BE2C (cell line): ENCODE data around the gene DNAJB8.
A peak's percentile ranks its signal among the peaks of the same experiment; 100 is the strongest.

Experiments used
- DNase-seq: peaks from one replicate; pipeline ENCODE4 v3.0.0-alpha.2; 2020
- H3K27me3 ChIP-seq: fragments of 250-450 bp; sonication (Bioruptor Pico); 2 replicates; pipeline ENCODE4 v1.5.1; 2020; ENCODE audit warnings: mild to moderate bottlenecking
- H3K36me3 ChIP-seq: fragments of 250-450 bp; sonication (Bioruptor Pico); 2 replicates; pipeline ENCODE4 v1.5.1; 2020; ENCODE audit warnings: mild to moderate bottlenecking
- H3K4me1 ChIP-seq: fragments of 250-450 bp; sonication (Bioruptor Pico); 2 replicates; pipeline ENCODE4 v1.5.1; 2020
- H3K4me3 ChIP-seq: 2 replicates; pipeline ENCODE4 v1.5.1; 2011; ENCODE audit warnings: low read depth, low read length
- H3K9me3 ChIP-seq: fragments of 250-450 bp; sonication (Bioruptor Pico); 2 replicates; pipeline ENCODE4 v1.5.1; 2020
- TF ChIP-seq, protein P1 (sequence below): IDR thresholded peaks from 2 replicates; pipeline ENCODE4 v1.5.1; 2012; ENCODE audit warnings: mild to moderate bottlenecking, low read depth, low read length

The DNAJB8 gene

DNA sequence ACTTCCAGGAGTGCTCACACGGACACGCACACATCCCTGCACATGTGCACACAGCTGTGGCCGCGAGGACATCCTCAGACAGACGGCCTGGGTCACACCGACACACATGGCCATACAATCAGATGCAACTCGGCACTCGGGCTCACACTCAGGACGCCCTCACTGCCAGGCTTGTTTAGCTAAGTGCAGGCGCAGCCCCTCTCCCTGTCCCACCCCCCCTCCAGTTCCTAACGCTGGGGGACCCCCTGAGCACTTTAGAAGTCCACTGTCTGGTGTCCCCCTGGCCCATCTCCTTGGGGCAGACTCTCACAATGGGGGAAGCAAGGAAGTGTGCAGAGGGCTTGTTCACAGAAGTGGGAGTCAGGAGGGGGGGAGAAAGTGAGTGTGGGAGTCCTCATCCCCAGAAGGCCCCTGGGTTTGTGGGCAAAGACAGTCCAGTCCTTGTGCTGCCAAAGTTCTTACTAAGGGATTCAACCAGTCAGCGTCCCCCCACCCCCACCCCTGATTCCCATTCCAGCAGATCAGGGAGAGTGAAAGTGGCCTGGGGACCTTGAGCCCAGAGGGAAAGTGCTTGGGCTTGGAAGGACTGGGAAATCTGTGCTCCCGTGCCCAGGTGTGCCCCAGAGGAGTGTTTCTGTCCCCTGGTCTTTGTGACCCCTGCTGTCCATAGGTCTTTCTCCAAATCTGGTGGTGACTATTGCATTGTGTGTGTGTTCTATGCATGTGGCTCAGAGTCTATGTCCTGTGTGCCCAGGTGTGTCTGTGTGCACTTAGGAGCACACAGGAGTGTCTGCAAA, 27.1 kb upstream of the DNAJB8 start:
- Histone ChIP-seq H3K4me1 (peaks cover 36% of the 10 kb centered on the region), H3K36me3 (peaks cover 42% of the 10 kb centered on the region), H3K27me3 (no peaks in the 10 kb centered on the region), H3K4me3 (peak overlapping the region; percentile 77), H3K9me3 (no peaks in the 10 kb centered on the region)
- no peak for DNase-seq
- TF ChIP-seq, protein P1, sequence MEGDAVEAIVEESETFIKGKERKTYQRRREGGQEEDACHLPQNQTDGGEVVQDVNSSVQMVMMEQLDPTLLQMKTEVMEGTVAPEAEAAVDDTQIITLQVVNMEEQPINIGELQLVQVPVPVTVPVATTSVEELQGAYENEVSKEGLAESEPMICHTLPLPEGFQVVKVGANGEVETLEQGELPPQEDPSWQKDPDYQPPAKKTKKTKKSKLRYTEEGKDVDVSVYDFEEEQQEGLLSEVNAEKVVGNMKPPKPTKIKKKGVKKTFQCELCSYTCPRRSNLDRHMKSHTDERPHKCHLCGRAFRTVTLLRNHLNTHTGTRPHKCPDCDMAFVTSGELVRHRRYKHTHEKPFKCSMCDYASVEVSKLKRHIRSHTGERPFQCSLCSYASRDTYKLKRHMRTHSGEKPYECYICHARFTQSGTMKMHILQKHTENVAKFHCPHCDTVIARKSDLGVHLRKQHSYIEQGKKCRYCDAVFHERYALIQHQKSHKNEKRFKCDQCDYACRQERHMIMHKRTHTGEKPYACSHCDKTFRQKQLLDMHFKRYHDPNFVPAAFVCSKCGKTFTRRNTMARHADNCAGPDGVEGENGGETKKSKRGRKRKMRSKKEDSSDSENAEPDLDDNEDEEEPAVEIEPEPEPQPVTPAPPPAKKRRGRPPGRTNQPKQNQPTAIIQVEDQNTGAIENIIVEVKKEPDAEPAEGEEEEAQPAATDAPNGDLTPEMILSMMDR = no peak

DNA sequence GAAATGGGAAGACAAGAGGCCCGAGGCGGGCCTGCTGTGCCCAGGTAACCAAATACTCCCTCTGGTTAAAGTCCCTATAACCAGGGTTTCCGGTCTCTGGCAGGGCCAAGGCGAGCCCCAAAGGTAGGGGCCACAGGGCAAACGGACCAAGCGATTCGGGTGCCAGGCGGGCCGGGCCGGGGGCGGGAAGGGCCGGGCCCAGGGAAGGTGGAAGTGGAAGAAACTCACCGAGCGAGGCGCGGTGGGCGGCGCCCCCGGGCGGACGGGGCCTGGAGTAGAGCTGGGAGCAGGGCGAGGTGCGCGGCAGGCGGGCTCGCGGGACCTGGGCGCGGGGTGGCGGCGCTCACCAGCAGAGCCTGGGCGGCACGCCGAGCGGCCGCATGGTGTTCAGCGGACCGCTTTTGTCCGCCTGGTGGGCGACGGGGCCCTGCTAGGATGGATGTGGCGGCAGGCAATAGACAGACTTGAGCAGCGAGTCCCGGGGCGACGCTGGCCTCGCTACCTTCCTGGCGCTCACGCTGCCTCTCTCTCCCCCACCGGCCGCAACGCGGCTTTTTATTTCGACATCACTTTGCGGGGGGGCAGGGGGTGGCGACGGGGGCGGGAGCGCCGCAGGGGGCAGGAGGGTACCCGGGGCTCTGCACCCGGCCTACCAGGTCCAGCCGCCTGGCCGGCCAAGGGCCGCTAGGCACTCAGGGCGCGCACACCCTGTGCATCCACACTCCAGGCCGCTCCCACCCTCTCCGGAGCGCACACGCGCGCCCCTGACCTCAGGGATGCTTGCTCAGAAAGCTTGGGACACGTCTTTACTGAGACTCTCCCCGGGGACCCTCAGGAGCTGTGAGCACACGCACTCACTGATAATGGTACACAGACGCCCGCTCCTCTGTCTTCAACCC, 26.2 kb upstream of the DNAJB8 start, which contains the start of gene GATA2:
TSS of gene GATA2 (minus strand) at position 531 of the 899 bp plus-strand sequence. CDS start 6,170 bp downstream, outside the sequence.
- peaks cover 30% of the 10 kb centered on the region for H3K4me1 ChIP-seq
- TF ChIP-seq, protein P1 = no peak
- H3K4me3 ChIP-seq = peak within 1 kb of the TSS; percentile 77

DNA sequence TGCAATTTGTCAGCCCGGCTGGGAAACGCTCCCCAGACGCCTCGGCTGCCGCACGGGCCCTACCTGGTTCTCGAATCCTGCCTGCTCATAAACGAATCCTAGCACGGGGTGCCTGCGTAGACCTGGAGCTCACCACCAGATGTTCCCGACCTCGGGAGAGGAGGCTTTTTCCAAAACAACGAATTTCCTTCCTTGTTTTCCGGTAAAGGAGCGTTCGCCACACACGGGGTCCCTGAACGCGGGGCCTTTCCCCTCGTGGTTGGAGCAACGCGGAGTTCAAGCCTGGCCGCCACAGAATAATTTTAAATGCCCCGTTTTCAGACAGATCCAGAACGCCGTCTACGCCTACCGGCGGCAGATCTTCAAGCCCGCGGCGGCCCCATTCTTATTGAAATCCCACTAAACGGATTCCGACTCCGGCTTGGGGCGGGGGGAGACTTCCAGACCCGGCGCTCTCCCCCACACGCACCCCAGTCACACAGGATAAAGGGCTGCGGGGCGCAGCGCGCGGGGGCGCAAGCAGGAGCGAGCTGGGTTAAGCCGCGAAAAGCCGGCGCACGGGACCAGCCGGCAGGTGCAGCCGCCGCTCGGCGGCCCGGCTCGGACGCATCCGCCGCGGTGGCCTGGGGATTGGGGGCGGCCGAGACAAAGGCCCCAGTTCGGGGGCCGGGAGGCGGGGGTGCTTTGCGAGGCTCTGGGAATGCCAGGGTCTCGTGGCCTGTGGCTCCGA, 25.4 kb upstream of the DNAJB8 start:
- Histone ChIP-seq H3K36me3 (peaks cover 58% of the 10 kb centered on the region), H3K4me1 (peaks cover 28% of the 10 kb centered on the region), H3K27me3 (no peaks in the 10 kb centered on the region), H3K4me3 (peak overlapping the region; percentile 77), H3K9me3 (no peaks in the 10 kb centered on the region)
- TF ChIP-seq, protein P1 = no peak
- DNase-seq = no peak

More for the DNA sequence above, 26.2 kb upstream of the DNAJB8 start, which contains the start of gene GATA2:
- Histone ChIP-seq H3K9me3 (no peaks in the 10 kb centered on the region), H3K36me3 (peaks cover 50% of the 10 kb centered on the region), H3K27me3 (no peaks in the 10 kb centered on the region)
- peak; percentile 83 for DNase-seq

GRCh38 chr3:128491691-128491940, 24.9 kb upstream of the DNAJB8 start:
- peak overlapping the region; percentile 77 for H3K4me3 ChIP-seq
- H3K9me3 ChIP-seq = no peaks in the 10 kb centered on the region
- no peak for DNase-seq
- H3K4me1 ChIP-seq = peaks cover 23% of the 10 kb centered on the region
- TF ChIP-seq, protein P1 = no peak
- H3K36me3 ChIP-seq = peaks cover 63% of the 10 kb centered on the region
- no peaks in the 10 kb centered on the region for H3K27me3 ChIP-seq

GRCh38 chr3:128490915-128491690, 24.4 kb upstream of the DNAJB8 start:
- H3K4me3 ChIP-seq = peak overlapping the region; percentile 77

More at GRCh38 chr3:128490915-128491690, 24.4 kb upstream of the DNAJB8 start:
- peaks cover 68% of the 10 kb centered on the region for H3K36me3 ChIP-seq
- no peaks in the 10 kb centered on the region for H3K27me3 ChIP-seq
- H3K9me3 ChIP-seq = no peaks in the 10 kb centered on the region
- DNase-seq = peak; percentile 36
- TF ChIP-seq, protein P1 = no peak
- peaks cover 21% of the 10 kb centered on the region for H3K4me1 ChIP-seq
